B cell (primary cell): ENCODE data around the gene KIF9. TPM values are rescaled to one million over a fixed set of nuclear protein-coding genes. Genes with fewer than 3 reads are reported as not detected.
"Not testable (repeated sequence)": the region's sequence is repeated elsewhere in the genome, so short reads cannot be mapped to it uniquely, and the experiment has no call there.

Experiments
- ATAC-seq: fragments of 200-7000 bp; cut with Tn5 transposase; one replicate; pipeline ENCODE4 v1.10.0; 2021; ENCODE audit warnings: low read depth, mild to moderate bottlenecking, moderate number of reproducible peaks, moderate library complexity
- CTCF ChIA-PET: fragments of 350-600 bp; sonication (Branson Sonifier 250); formaldehyde crosslinking; loops from one replicate; lab custom pipeline; 2021; ENCODE audit warnings: antibody characterized with exemption, inconsistent platforms; lab: Charles Lee
- POLR2A ChIA-PET: fragments of 350-600 bp; sonication (Branson Sonifier 250); formaldehyde crosslinking; loops from one replicate; lab custom pipeline; 2021; ENCODE audit warnings: antibody characterized with exemption; lab: Charles Lee
- DNase-seq: peaks from one replicate; pipeline ENCODE4 v3.0.0; 2013
- H2AFZ ChIP-seq: 2 replicates; pipeline ENCODE4 v1.6.1; 2012; ENCODE audit warnings: mild to moderate bottlenecking, low read depth, low read length; ENCODE audit not compliant: insufficient read depth, poor library complexity, severe bottlenecking
- H3K27ac ChIP-seq, 2 donors: 1 replicate in 1 of 2; 2 replicates in 1 of 2; pipeline ENCODE4 v1.5.1; 2012 to 2013; ENCODE audit warnings: low read length in 2 of 2, mild to moderate bottlenecking in 2 of 2, moderate library complexity in 1 of 2
- H3K27me3 ChIP-seq, 4 experiments: fragments of 200-600 bp in 1 of 4; sonication (generic) in 1 of 4; replicated peaks in 1 of 4; 1 replicate in 2 of 4; 2 replicates in 2 of 4; pipeline versions ENCODE4 v1.6.1 to v1.7.0; 2013 to 2016; ENCODE audit warnings: low read length in 3 of 4, mild to moderate bottlenecking in 2 of 4, mixed read lengths in 1 of 4, moderate library complexity in 1 of 4; ENCODE audit not compliant: insufficient read depth in 4 of 4, control insufficient read depth in 3 of 4; ENCODE audit errors: control extremely low read depth in 1 of 4
- H3K36me3 ChIP-seq, 2 experiments: replicated peaks in 1 of 2; 1 replicate in 1 of 2; 2 replicates in 1 of 2; pipeline versions ENCODE4 v1.6.1 to v1.7.1; 2013; ENCODE audit warnings: low read length in 1 of 2; ENCODE audit not compliant: insufficient read depth in 2 of 2, control insufficient read depth in 1 of 2; ENCODE audit errors: control extremely low read depth in 1 of 2, extremely low read depth in 1 of 2
- H3K4me1 ChIP-seq, 2 donors: fragments of 200-600 bp in 1 of 2; sonication (generic) in 1 of 2; 1 replicate in 1 of 2; 2 replicates in 1 of 2; pipeline versions ENCODE4 v1.5.1 to v1.6.1; 2013 to 2017; ENCODE audit warnings: low read length in 2 of 2; ENCODE audit not compliant: control insufficient read depth in 2 of 2, insufficient read depth in 2 of 2
- H3K4me2 ChIP-seq: replicated peaks from 2 replicates; pipeline ENCODE3; 2012; ENCODE audit warnings: mild to moderate bottlenecking, low read depth, low read length; ENCODE audit not compliant: poor library complexity, severe bottlenecking
- H3K4me3 ChIP-seq, 5 experiments: fragments of 200-600 bp in 1 of 5; sonication (generic) in 1 of 5; 1 replicate in 3 of 5; 2 replicates in 2 of 5; pipeline versions ENCODE4 v1.5.1 to v1.7.0; 2011 to 2016; ENCODE audit warnings: low read length in 4 of 5, mild to moderate bottlenecking in 4 of 5, low read depth in 2 of 5, control low read depth in 1 of 5, moderate library complexity in 1 of 5; ENCODE audit not compliant: insufficient read depth in 1 of 5; ENCODE audit errors: control extremely low read depth in 1 of 5, extremely low read depth in 1 of 5
- H3K79me2 ChIP-seq: fragments of 200-600 bp; sonication (generic); one replicate; pipeline ENCODE4 v1.6.0; 2016; ENCODE audit warnings: low read length; ENCODE audit not compliant: control insufficient read depth, insufficient read depth
- H3K9ac ChIP-seq: fragments of 200-600 bp; sonication (generic); 2 replicates; pipeline ENCODE4 v1.6.1; 2017; ENCODE audit warnings: mild to moderate bottlenecking, low read length, moderate library complexity
- H3K9me3 ChIP-seq, 3 donors: one replicate each; pipeline versions ENCODE4 v1.6.1 to v1.7.1; 2013; ENCODE audit warnings: low read length in 2 of 3; ENCODE audit not compliant: control insufficient read depth in 2 of 3, insufficient read depth in 1 of 3; ENCODE audit errors: control extremely low read depth in 1 of 3
- H4K20me1 ChIP-seq: 2 replicates; pipeline ENCODE4 v1.6.0; 2012; ENCODE audit warnings: mild to moderate bottlenecking, low read length; ENCODE audit not compliant: insufficient read depth, control insufficient read depth, poor library complexity, severe bottlenecking
- H3K27ac Mint-ChIP-seq: one replicate; pipeline ENCODE4 v1.8.0; 2021; ENCODE audit warnings: mixed read lengths
- H3K27me3 Mint-ChIP-seq: one replicate; pipeline ENCODE4 v1.8.0; 2021; ENCODE audit warnings: mixed read lengths
- H3K4me1 Mint-ChIP-seq: one replicate; pipeline ENCODE4 v1.8.0; 2021; ENCODE audit warnings: mixed read lengths
- H3K4me3 Mint-ChIP-seq: one replicate; pipeline ENCODE4 v1.8.0; 2021; ENCODE audit warnings: mixed read lengths
- H3K9me3 Mint-ChIP-seq: one replicate; pipeline ENCODE4 v1.8.0; 2022; ENCODE audit warnings: mixed read lengths; ENCODE audit not compliant: insufficient read depth
- CTCF ChIP-seq: fragments of 200-600 bp; IDR thresholded peaks from one replicate; pipeline ENCODE4 v1.8.0; 2022; ENCODE audit warnings: antibody characterized with exemption, mild to moderate bottlenecking
- EZH2 ChIP-seq: IDR thresholded peaks from 2 replicates; pipeline ENCODE4 v1.6.1; 2012; ENCODE audit warnings: borderline replicate concordance, low read depth, mild to moderate bottlenecking, moderate library complexity, low read length; ENCODE audit not compliant: insufficient read depth, poor library complexity, severe bottlenecking
- WGBS: methylation state at CpG from one replicate; pipeline ENCODE4 v1.1.5; 2013; ENCODE audit warnings: missing lambda C conversion rate; ENCODE audit not compliant: insufficient coverage; 5-methylcytosine and 5-hydroxymethylcytosine counted together
- intact Hi-C: fragments of 100-400 bp; cut with micrococcal nuclease; formaldehyde crosslinking; loops from one replicate; pipeline ENCODE4 v1.10.0; 2022
- polyA plus RNA-seq: library from polyadenylated mRNA; depleted of rRNA; stranded (reverse); fragments of >200 nt; gene quantifications from 2 replicates; pipeline ENCODE4 v1.2.3, GENCODE V29; 2012
- total RNA-seq, 2 donors: library from RNA; stranded (reverse); fragments of 120-200 nt in 1 of 2; gene quantifications; 1 replicate in 1 of 2; 2 replicates in 1 of 2; pipeline versions ENCODE4 v1.2.3 to v1.2.4, GENCODE V29; 2013 to 2022

Gene KIF9
- total and polyA plus RNA-seq, 2 donors (not counting 1 experiment from before 2014, with no cell fraction given): 3.0 to 3.8 TPM

DNA sequence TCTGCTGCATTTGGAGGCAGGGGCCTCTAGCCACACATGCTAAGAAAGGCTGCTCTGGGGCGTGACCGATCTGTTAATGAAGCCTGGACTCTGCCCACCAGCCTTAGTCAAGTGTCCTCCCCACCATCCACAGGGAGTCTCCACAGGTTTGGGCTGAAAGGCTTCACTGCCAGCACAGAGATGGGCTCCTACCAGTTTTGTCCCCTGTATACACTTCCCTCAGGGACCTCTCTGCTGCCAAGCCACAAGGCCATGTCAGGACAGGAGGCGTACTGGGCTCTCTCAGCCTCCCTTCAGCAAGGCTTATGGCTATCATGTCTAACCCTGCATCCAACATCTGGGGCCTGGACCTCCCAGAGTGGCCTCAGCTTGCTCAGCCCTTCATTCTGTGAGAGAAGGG, 23.5 kb downstream of the KIF9 start:
- 94% methylated on average over 2 of the region's 3 CpGs for WGBS
- H3K4me3 ChIP-seq: no peak overlapping the region
- H3K4me2 ChIP-seq: no peak overlapping the region
- H3K4me1 Mint-ChIP-seq: no peaks in the 10 kb centered on the region
- no peaks in the 10 kb centered on the region for H3K36me3 ChIP-seq
- no peak for TF ChIP-seq CTCF
- TF ChIP-seq EZH2: no peak
- H2AFZ ChIP-seq: no peak overlapping the region
- H3K79me2 ChIP-seq: no peaks in the 10 kb centered on the region
- H3K4me1 ChIP-seq: no peaks in the 10 kb centered on the region
- no peak for DNase-seq
- H3K9ac ChIP-seq: no peak overlapping the region
- intact Hi-C loops: no loop called here
- no peak overlapping the region for H3K27ac ChIP-seq
- no peaks in the 10 kb centered on the region for H3K27me3 ChIP-seq
- no peak overlapping the region for H3K27ac Mint-ChIP-seq
- ATAC-seq: no peak
- POLR2A ChIA-PET: no interaction called here
- no peaks in the 10 kb centered on the region for H3K27me3 Mint-ChIP-seq
- H4K20me1 ChIP-seq: no peaks in the 10 kb centered on the region
- CTCF ChIA-PET: no interaction called here
- no peaks in the 10 kb centered on the region for H3K9me3 Mint-ChIP-seq
- H3K9me3 ChIP-seq: no peaks in the 10 kb centered on the region
- no peak overlapping the region for H3K4me3 Mint-ChIP-seq

GRCh38 chr3:47256331-47256730, 26.3 kb downstream of the KIF9 start:
- DNase-seq, H3K4me1 ChIP-seq, H3K27me3 Mint-ChIP-seq, H3K9ac ChIP-seq, H3K9me3 Mint-ChIP-seq, H3K4me3 Mint-ChIP-seq, ATAC-seq, H3K79me2 ChIP-seq, H3K27ac ChIP-seq, CTCF ChIA-PET, intact Hi-C loops, H3K27ac Mint-ChIP-seq, H3K4me1 Mint-ChIP-seq, H3K4me3 ChIP-seq, H3K4me2 ChIP-seq, H3K27me3 ChIP-seq, H4K20me1 ChIP-seq, POLR2A ChIA-PET, H2AFZ ChIP-seq, H3K9me3 ChIP-seq, H3K36me3 ChIP-seq: not testable (repeated sequence)
- 97% methylated on average over 7 of the region's 25 CpGs for WGBS
